OCI-LY3 (cell line): Measurements from ENCODE around the gene DYRK1A.

Experiments used
- H2AFZ ChIP-seq: fragments of 200-600, 300-600 bp; shearing (Covaris generic); 2 replicates; pipeline ENCODE4 v1.6.0; 2014; ENCODE audit warnings: antibody characterized with exemption, low read depth, low read length
- H3K27ac ChIP-seq: fragments of 200-600, 300-600 bp; sonication (generic); 2 replicates; pipeline ENCODE4 v1.5.1; 2014; ENCODE audit warnings: mild to moderate bottlenecking, low read length, moderate library complexity, mixed read lengths
- H3K27me3 ChIP-seq: fragments of 200-600, 300-600 bp; sonication (generic); 2 replicates; pipeline ENCODE4 v1.6.1; 2014; ENCODE audit warnings: low read depth, low read length, mixed read lengths
- H3K36me3 ChIP-seq: fragments of 200-600, 300-600 bp; sonication (generic); replicated peaks from 2 replicates; pipeline ENCODE3; 2014; ENCODE audit warnings: low read depth, low read length, mixed read lengths
- H3K4me1 ChIP-seq: fragments of 300-600, 200-600 bp; sonication (generic); 2 replicates; pipeline ENCODE4 v1.6.1; 2014; ENCODE audit warnings: low read length, mixed read lengths
- H3K4me2 ChIP-seq: fragments of 200-600, 300-600 bp; sonication (generic); 2 replicates; pipeline ENCODE4 v1.6.1; 2014; ENCODE audit warnings: low read length, mixed read lengths
- H3K4me3 ChIP-seq: fragments of 300-600, 200-600 bp; sonication (generic); 2 replicates; pipeline ENCODE4 v1.5.1; 2014; ENCODE audit warnings: antibody characterized with exemption, mild to moderate bottlenecking, low read length, moderate library complexity
- H3K79me2 ChIP-seq: fragments of 300-600, 200-600 bp; shearing (Covaris generic); 2 replicates; pipeline ENCODE4 v1.6.1; 2014; ENCODE audit warnings: mild to moderate bottlenecking, low read length, mixed read lengths
- H3K9ac ChIP-seq: fragments of 300-600, 200-600 bp; shearing (Covaris generic); 2 replicates; pipeline ENCODE4 v1.6.0; 2014; ENCODE audit warnings: mild to moderate bottlenecking, low read length, moderate library complexity
- H3K9me3 ChIP-seq: fragments of 200-600, 300-600 bp; shearing (Covaris generic); 2 replicates; pipeline ENCODE4 v1.6.1; 2014; ENCODE audit warnings: low read length, mixed read lengths; ENCODE audit not compliant: insufficient read depth
- H4K20me1 ChIP-seq: fragments of 200-600, 300-600 bp; sonication (generic); 2 replicates; pipeline ENCODE4 v1.6.1; 2016; ENCODE audit warnings: low read length, mixed read lengths; ENCODE audit not compliant: insufficient read depth
- EZH2phosphoT487 ChIP-seq: fragments of 200-600 bp; shearing (Covaris generic); IDR thresholded peaks from 2 replicates; pipeline ENCODE4 v1.6.1; 2018; ENCODE audit warnings: antibody characterized with exemption, mixed run types, low read depth
- TF ChIP-seq, protein P1 (sequence below): fragments of 200-600, 300-600 bp; sonication (generic); IDR thresholded peaks from 2 replicates; pipeline ENCODE4 v1.5.1; 2014; ENCODE audit warnings: antibody characterized with exemption, low read length, low read depth

DYRK1A gene

DNA sequence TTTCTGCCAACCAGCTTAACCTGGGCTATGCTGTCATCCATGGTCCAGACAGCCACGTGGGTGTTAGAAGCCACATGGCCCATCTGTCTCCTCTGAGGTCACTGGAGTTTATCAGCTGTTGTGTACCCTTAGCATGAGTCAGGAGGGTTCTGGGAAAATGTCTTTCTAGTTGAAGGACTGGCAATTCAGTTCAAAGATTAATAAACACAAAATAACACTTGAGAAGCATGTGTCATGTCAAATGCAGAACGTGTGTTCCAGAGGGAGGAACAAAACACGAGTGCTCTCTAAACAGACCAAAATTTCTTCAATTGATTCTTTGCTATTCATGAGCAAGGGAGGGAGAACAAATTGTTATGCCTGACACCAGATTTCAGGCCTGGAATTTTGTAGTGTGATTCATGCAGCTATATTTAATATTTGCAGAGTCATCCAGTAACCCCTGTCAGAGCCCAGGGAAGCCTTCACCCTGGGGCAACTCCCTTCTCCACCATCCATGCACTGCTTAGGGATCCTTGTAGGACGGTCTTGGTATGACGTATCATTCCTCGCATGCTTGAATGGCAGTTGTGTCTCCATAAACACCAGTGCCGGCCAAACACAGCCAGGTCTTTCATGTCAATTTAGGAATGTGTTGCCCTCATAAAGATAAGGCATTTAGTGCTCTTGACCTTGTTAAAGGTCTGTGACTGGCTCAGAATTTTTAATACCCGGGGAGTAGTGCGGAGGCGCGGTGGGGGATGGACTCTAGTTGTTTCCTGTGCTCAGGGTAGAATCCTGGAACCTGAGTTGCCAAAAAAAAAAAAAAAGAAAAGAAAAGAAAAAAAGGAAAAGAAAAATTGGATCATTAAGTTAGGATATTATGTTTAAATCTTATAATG, 27.7 kb upstream of the DYRK1A start:
- no peak overlapping the region for H3K4me2 ChIP-seq

DNA sequence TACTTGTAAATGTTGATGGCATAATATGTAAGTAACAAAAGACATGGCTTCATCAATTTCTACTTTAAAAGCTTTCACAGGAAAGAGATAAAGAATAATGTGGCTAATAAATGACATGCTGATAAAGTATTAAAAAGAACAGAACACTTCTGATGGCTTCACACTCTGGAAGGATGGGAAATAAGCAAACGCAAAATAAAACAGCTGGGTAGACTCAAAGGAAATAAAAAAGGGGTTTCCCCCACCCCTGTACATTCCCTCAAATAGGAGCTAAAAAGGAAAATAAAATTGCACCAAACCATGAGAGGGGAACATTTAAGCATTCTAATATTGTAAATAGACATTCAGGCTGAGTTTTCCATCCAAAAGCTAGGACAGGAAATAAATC, 27.0 kb upstream of the DYRK1A start:
- H3K9ac ChIP-seq: no peak overlapping the region
- no peak overlapping the region for H3K27ac ChIP-seq
- no peaks in the 10 kb centered on the region for H4K20me1 ChIP-seq
- no peak for TF ChIP-seq EZH2phosphoT487
- TF ChIP-seq, protein P1, sequence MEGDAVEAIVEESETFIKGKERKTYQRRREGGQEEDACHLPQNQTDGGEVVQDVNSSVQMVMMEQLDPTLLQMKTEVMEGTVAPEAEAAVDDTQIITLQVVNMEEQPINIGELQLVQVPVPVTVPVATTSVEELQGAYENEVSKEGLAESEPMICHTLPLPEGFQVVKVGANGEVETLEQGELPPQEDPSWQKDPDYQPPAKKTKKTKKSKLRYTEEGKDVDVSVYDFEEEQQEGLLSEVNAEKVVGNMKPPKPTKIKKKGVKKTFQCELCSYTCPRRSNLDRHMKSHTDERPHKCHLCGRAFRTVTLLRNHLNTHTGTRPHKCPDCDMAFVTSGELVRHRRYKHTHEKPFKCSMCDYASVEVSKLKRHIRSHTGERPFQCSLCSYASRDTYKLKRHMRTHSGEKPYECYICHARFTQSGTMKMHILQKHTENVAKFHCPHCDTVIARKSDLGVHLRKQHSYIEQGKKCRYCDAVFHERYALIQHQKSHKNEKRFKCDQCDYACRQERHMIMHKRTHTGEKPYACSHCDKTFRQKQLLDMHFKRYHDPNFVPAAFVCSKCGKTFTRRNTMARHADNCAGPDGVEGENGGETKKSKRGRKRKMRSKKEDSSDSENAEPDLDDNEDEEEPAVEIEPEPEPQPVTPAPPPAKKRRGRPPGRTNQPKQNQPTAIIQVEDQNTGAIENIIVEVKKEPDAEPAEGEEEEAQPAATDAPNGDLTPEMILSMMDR: no peak
- no peak overlapping the region for H2AFZ ChIP-seq
- H3K4me2 ChIP-seq: no peak overlapping the region
- no peaks in the 10 kb centered on the region for H3K36me3 ChIP-seq
- H3K4me3 ChIP-seq: no peak overlapping the region
- H3K4me1 ChIP-seq: no peaks in the 10 kb centered on the region
- H3K9me3 ChIP-seq: no peaks in the 10 kb centered on the region
- no peaks in the 10 kb centered on the region for H3K27me3 ChIP-seq
- H3K79me2 ChIP-seq: no peaks in the 10 kb centered on the region

More for the DNA sequence above, 27.7 kb upstream of the DYRK1A start:
- Histone ChIP-seq H3K9ac (no peak overlapping the region), H3K36me3 (no peaks in the 10 kb centered on the region), H2AFZ (no peak overlapping the region), H3K9me3 (no peaks in the 10 kb centered on the region), H3K27me3 (no peaks in the 10 kb centered on the region), H3K4me3 (no peak overlapping the region), H3K79me2 (no peaks in the 10 kb centered on the region), H3K27ac (no peak overlapping the region), H4K20me1 (no peaks in the 10 kb centered on the region), H3K4me1 (no peaks in the 10 kb centered on the region)
- TF ChIP-seq EZH2phosphoT487: no peak
- TF ChIP-seq, protein P1: no peak

DNA sequence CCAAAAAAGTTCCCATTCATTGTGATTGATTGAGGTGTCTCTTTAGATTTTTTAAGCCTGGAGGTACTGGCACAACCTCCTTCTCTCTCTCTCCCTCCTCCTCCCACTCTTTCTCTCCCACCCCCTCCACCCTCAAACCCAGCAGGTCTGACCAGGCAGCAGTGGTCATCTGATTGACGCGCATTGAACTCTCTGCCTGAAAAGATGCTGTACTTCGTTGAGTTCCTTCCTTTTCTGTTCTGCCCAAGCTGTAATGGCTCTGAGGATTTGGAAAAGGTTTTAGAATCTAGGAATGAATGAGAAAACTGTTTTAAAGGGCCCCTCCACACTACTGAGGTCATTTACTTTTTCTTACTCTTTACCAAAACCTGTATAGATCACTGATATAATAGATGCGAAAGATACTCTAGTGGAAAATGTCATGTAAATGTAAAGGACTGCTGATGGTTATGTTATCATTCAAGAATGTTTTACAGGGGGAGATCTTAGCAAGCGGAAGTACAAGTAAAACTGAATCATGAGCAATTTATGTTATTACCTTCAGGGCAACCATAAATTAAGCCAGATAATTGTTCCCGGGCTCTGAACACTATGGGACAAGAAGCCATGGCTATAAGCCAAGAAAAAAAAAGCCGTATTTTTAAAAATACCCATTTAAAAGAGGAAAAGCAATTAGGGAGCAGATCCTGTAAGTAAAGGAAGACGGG, 25.2 kb upstream of the DYRK1A start:
- no peak for TF ChIP-seq EZH2phosphoT487
- TF ChIP-seq, protein P1: no peak
- Histone ChIP-seq H4K20me1 (no peaks in the 10 kb centered on the region), H3K27ac (no peak overlapping the region), H3K4me1 (no peaks in the 10 kb centered on the region), H3K9ac (no peak overlapping the region), H3K36me3 (no peaks in the 10 kb centered on the region), H3K4me3 (no peak overlapping the region), H3K9me3 (no peaks in the 10 kb centered on the region), H3K27me3 (no peaks in the 10 kb centered on the region), H3K4me2 (no peak overlapping the region), H2AFZ (no peak overlapping the region), H3K79me2 (no peaks in the 10 kb centered on the region)

DNA sequence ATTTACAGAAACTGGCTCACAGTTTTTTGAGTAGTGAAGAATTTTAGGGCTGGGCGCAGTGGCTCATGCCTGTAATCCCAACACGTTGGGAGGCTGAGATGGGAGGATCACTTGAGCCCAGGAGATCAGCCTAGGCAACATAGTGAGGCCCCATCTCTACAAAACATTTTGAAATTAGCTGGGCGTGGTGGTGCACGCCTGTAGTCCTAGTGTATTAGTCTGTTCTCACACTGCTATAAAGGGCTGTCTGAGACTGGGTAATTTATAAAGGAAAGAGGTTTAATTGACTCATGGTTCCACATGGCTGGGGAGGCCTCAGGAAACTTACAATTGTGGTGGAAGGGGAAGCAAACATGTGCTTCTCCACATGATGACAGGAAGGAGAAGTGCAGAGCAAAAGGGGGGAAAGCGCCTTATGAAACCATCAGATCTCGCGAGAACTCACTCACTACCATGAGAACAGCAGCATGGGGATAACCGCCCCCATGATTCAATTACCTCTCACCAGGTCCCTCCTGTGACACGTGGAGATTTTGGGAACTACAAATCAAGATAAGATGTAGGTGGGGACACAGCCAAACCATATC, 24.4 kb upstream of the DYRK1A start:
- no peaks in the 10 kb centered on the region for H3K9me3 ChIP-seq
- H4K20me1 ChIP-seq: no peaks in the 10 kb centered on the region
- H3K4me3 ChIP-seq: no peak overlapping the region
- H3K27me3 ChIP-seq: no peaks in the 10 kb centered on the region
- H3K4me2 ChIP-seq: no peak overlapping the region
- H3K9ac ChIP-seq: no peak overlapping the region
- H3K4me1 ChIP-seq: no peaks in the 10 kb centered on the region
- TF ChIP-seq, protein P1: no peak
- TF ChIP-seq EZH2phosphoT487: no peak
- no peak overlapping the region for H3K27ac ChIP-seq
- H3K36me3 ChIP-seq: no peaks in the 10 kb centered on the region
- H3K79me2 ChIP-seq: no peaks in the 10 kb centered on the region
- H2AFZ ChIP-seq: no peak overlapping the region
